ENCODE data around the gene LCE2C.
"Not testable (repeated sequence)": the region's sequence is repeated elsewhere in the genome, so short reads cannot be mapped to it uniquely, and the experiment has no call there.

Gene LCE2C

GRCh38 chr1:152674983-152675382 is at the start of gene LCE2C:
Gene LCE2C, plus strand, starts transcription at chr1:152675279. Its CDS starts 737 bp downstream, at chr1:152676016.
- DNase-seq (ENCODE audit: low spot score), result not testable (repeated sequence)

- peak; percentile 0 for DNase-seq (ENCODE audit: low spot score)
These were observed 48.3 kb upstream of the LCE2C start for GRCh38 chr1:152626744-152627143.

GRCh38 chr1:152630596-152630995 is 44.5 kb upstream of the LCE2C start:
- DNase-seq (ENCODE audit: low spot score), result peak; percentile 0

- DNase-seq (ENCODE audit: low spot score), result no peak
These were observed 34.7 kb upstream of the LCE2C start for GRCh38 chr1:152640351-152640750.

GRCh38 chr1:152643945-152644344 is 31.1 kb upstream of the LCE2C start:
- no peak for DNase-seq (ENCODE audit: low spot score)

- no peak for DNase-seq (ENCODE audit: low spot score)
These were observed 29.9 kb upstream of the LCE2C start for GRCh38 chr1:152645146-152645545.

GRCh38 chr1:152646656-152647055 is 28.4 kb upstream of the LCE2C start:
- DNase-seq (ENCODE audit: low spot score), result no peak

GRCh38 chr1:152654110-152654509 is 21.0 kb upstream of the LCE2C start:
- DNase-seq (ENCODE audit: low spot score), result peak; percentile 74

- no peak for DNase-seq (ENCODE audit: low spot score)
These were observed 18.6 kb upstream of the LCE2C start for GRCh38 chr1:152656459-152656858.

GRCh38 chr1:152657677-152658076 is 17.4 kb upstream of the LCE2C start:
- no peak for DNase-seq (ENCODE audit: low spot score)

GRCh38 chr1:152658649-152659048 is 16.4 kb upstream of the LCE2C start:
- DNase-seq (ENCODE audit: low spot score), result no peak

- no peak for DNase-seq (ENCODE audit: low spot score)
These were observed 12.0 kb upstream of the LCE2C start, which contains the start of gene LCE2D for GRCh38 chr1:152663098-152663497. Gene LCE2D, plus strand, starts transcription at chr1:152663380. Its CDS starts 726 bp downstream, at chr1:152664106.

GRCh38 chr1:152666171-152666570 is 8.9 kb upstream of the LCE2C start:
- not testable (repeated sequence) for DNase-seq (ENCODE audit: low spot score)

- no peak for DNase-seq (ENCODE audit: low spot score)
These were observed 7.4 kb upstream of the LCE2C start for GRCh38 chr1:152667648-152668047.

GRCh38 chr1:152673016-152673415 is 2.1 kb upstream of the LCE2C start:
- no peak for DNase-seq (ENCODE audit: low spot score)

- DNase-seq (ENCODE audit: low spot score), result no peak
These were observed 4.4 kb downstream of the LCE2C start for GRCh38 chr1:152679459-152679858.

GRCh38 chr1:152681616-152682015 is 6.5 kb downstream of the LCE2C start:
- no peak for DNase-seq (ENCODE audit: low spot score)

- no peak for DNase-seq (ENCODE audit: low spot score)
These were observed 8.8 kb downstream of the LCE2C start for GRCh38 chr1:152683846-152684245.

GRCh38 chr1:152685823-152686222 is 10.7 kb downstream of the LCE2C start, which contains the start of gene LCE2B:
Gene LCE2B, plus strand, starts transcription at chr1:152686123. Its CDS starts 721 bp downstream, at chr1:152686844.
- not testable (repeated sequence) for DNase-seq (ENCODE audit: low spot score)

- peak; percentile 24 for DNase-seq (ENCODE audit: low spot score)
These were observed 22.9 kb downstream of the LCE2C start, which contains the start of gene LCE2A for GRCh38 chr1:152697701-152698600. Gene LCE2A, plus strand, starts transcription at chr1:152698345. Its CDS starts 557 bp downstream, at chr1:152698902.

- DNase-seq (ENCODE audit: low spot score), result no peak
These were observed 24.7 kb downstream of the LCE2C start for GRCh38 chr1:152699746-152700145.

GRCh38 chr1:152707860-152708259 is 32.8 kb downstream of the LCE2C start, which contains the start of gene LCE4A:
Gene LCE4A, plus strand, starts transcription at chr1:152708160. Its CDS starts 916 bp downstream, at chr1:152709076.
- DNase-seq (ENCODE audit: low spot score), result no peak

- no peak for DNase-seq (ENCODE audit: low spot score)
These were observed 43.2 kb downstream of the LCE2C start for GRCh38 chr1:152718238-152718637.

Data from GM03348 (cell line).